Neural progenitor cell (in vitro differentiated cells): ENCODE data around the gene PLCB3. TPM values are rescaled to one million over a fixed set of nuclear protein-coding genes. Genes with fewer than 3 reads are reported as not detected.

Experiments used
- DNase-seq: peaks from one replicate; pipeline ENCODE4 v3.0.0-alpha.2; 2016; ENCODE audit warnings: low spot score
- H2AFZ ChIP-seq: fragments of 200-600 bp; sonication (generic); replicated peaks from 2 replicates; pipeline ENCODE4 v1.6.1; 2016; ENCODE audit warnings: antibody characterized with exemption
- H3F3A ChIP-seq: fragments of 200-600 bp; sonication (generic); 2 replicates; pipeline ENCODE4 v1.6.1; 2016; ENCODE audit warnings: antibody characterized with exemption, low read depth
- H3K27ac ChIP-seq: fragments of 200-600 bp; sonication (generic); 2 replicates; pipeline ENCODE4 v1.5.1; 2016; ENCODE audit warnings: mild to moderate bottlenecking
- H3K27me3 ChIP-seq: fragments of 200-600 bp; sonication (generic); 2 replicates; pipeline ENCODE4 v1.6.1; 2016; ENCODE audit warnings: mild to moderate bottlenecking, moderate library complexity
- H3K36me3 ChIP-seq: fragments of 200-600 bp; sonication (generic); 2 replicates; pipeline ENCODE4 v1.5.1; 2016
- H3K4me1 ChIP-seq: fragments of 200-600 bp; sonication (generic); 2 replicates; pipeline ENCODE4 v1.6.1; 2016; ENCODE audit warnings: mixed run types
- H3K4me2 ChIP-seq: fragments of 200-600 bp; sonication (generic); 2 replicates; pipeline ENCODE4 v1.6.1; 2016
- H3K4me3 ChIP-seq: fragments of 200-600 bp; sonication (generic); 2 replicates; pipeline ENCODE4 v1.5.1; 2016
- H3K79me2 ChIP-seq: fragments of 200-600 bp; sonication (generic); 2 replicates; pipeline ENCODE4 v1.6.1; 2016; ENCODE audit warnings: low read depth
- H3K9ac ChIP-seq: fragments of 200-600 bp; sonication (generic); 2 replicates; pipeline ENCODE4 v1.6.1; 2016
- H3K9me3 ChIP-seq: fragments of 200-600 bp; sonication (generic); 2 replicates; pipeline ENCODE4 v1.5.1; 2016; ENCODE audit warnings: low read depth
- H4K20me1 ChIP-seq: fragments of 200-600 bp; sonication (generic); 2 replicates; pipeline ENCODE4 v1.6.1; 2016; ENCODE audit warnings: low read depth
- H3K27ac Mint-ChIP-seq: 3 replicates; pipeline ENCODE4 v1.8.0; 2021; ENCODE audit warnings: mixed read lengths
- H3K27me3 Mint-ChIP-seq: 2 replicates; pipeline ENCODE4 v1.8.0; 2022; ENCODE audit warnings: low read depth, mild to moderate bottlenecking, inconsistent platforms, moderate library complexity, mixed read lengths; ENCODE audit not compliant: insufficient read depth
- H3K36me3 Mint-ChIP-seq: 3 replicates; pipeline ENCODE4 v1.8.0; 2021; ENCODE audit warnings: mixed read lengths
- H3K4me1 Mint-ChIP-seq: 3 replicates; pipeline ENCODE4 v1.8.0; 2021; ENCODE audit warnings: mixed read lengths
- H3K4me3 Mint-ChIP-seq: 3 replicates; pipeline ENCODE4 v1.8.0; 2021; ENCODE audit warnings: mild to moderate bottlenecking, moderate library complexity, mixed read lengths
- H3K9me3 Mint-ChIP-seq: 3 replicates; pipeline ENCODE4 v1.8.0; 2020; ENCODE audit warnings: mixed read lengths
- CTCF ChIP-seq: fragments of 200-600 bp; sonication (generic); IDR thresholded peaks from 2 replicates; pipeline ENCODE4 v1.5.1; 2017; ENCODE audit warnings: antibody characterized with exemption, mild to moderate bottlenecking
- EZH2 ChIP-seq: fragments of 200-600 bp; sonication (generic); IDR thresholded peaks from 2 replicates; pipeline ENCODE4 v1.6.1; 2017; ENCODE audit warnings: antibody characterized with exemption, mild to moderate bottlenecking, moderate library complexity
- EZH2phosphoT487 ChIP-seq: fragments of 200-600 bp; sonication (generic); IDR thresholded peaks from 2 replicates; pipeline ENCODE4 v1.6.1; 2017; ENCODE audit warnings: antibody characterized with exemption
- total RNA-seq: library from RNA; depleted of rRNA; stranded (reverse); fragments of >200 nt; gene quantifications from 2 replicates; pipeline ENCODE4 v1.2.3, GENCODE V29; 2015; ENCODE audit warnings: low replicate concordance

PLCB3 gene
- total RNA-seq, 1 donor from 2014 or later = 15.6 TPM

GRCh38 chr11:64229744-64230170, 21.6 kb upstream of the PLCB3 start:
- Histone ChIP-seq H3K36me3 (no peaks in the 10 kb centered on the region), H3K9me3 (no peaks in the 10 kb centered on the region), H3K4me2 (peak overlapping the region; percentile 95), H3K9ac (no peak overlapping the region), H3K4me1 (peaks cover 20% of the 10 kb centered on the region), H3K4me3 (peak overlapping the region; percentile 67), H3K79me2 (no peaks in the 10 kb centered on the region), H4K20me1 (peaks cover 3% of the 10 kb centered on the region), H3F3A (peaks cover 39% of the 10 kb centered on the region), H3K27ac (no peak overlapping the region), H3K27me3 (peaks cover 36% of the 10 kb centered on the region), H2AFZ (no peak overlapping the region)
- DNase-seq = no peak
- no peak for TF ChIP-seq EZH2phosphoT487
- no peak for TF ChIP-seq EZH2
- TF ChIP-seq CTCF = no peak
- Mint-ChIP-seq H3K4me1 (peaks cover 36% of the 10 kb centered on the region), H3K36me3 (no peaks in the 10 kb centered on the region), H3K9me3 (no peaks in the 10 kb centered on the region), H3K27ac (no peak overlapping the region), H3K27me3 (peaks cover 7% of the 10 kb centered on the region), H3K4me3 (peak overlapping the region; percentile 92)

- peaks cover 12% of the 10 kb centered on the region for H3K27me3 Mint-ChIP-seq
- H3K27me3 ChIP-seq = peaks cover 42% of the 10 kb centered on the region
- no peaks in the 10 kb centered on the region for H3K36me3 Mint-ChIP-seq
- peaks cover 16% of the 10 kb centered on the region for H3K4me1 ChIP-seq
- H3K79me2 ChIP-seq = no peaks in the 10 kb centered on the region
- H3K4me1 Mint-ChIP-seq = peaks cover 31% of the 10 kb centered on the region
- peak within 1 kb of the TSS; percentile 95 for H3K4me2 ChIP-seq
- H3K4me3 ChIP-seq = peak within 1 kb of the TSS; percentile 67
- TF ChIP-seq EZH2 (peak; percentile 27), CTCF (no peak)
- H3K4me3 Mint-ChIP-seq = peak within 1 kb of the TSS; percentile 92
- H2AFZ ChIP-seq = peak within 1 kb of the TSS; percentile 29
- peak; percentile 98 for DNase-seq
- peaks cover 39% of the 10 kb centered on the region for H3F3A ChIP-seq
- no peak within 1 kb of the TSS for H3K27ac ChIP-seq
- H3K27ac Mint-ChIP-seq = peak within 1 kb of the TSS; percentile 90
- no peaks in the 10 kb centered on the region for H3K36me3 ChIP-seq
- no peak within 1 kb of the TSS for H3K9ac ChIP-seq
- peaks cover 3% of the 10 kb centered on the region for H4K20me1 ChIP-seq
- no peaks in the 10 kb centered on the region for H3K9me3 Mint-ChIP-seq
- H3K9me3 ChIP-seq = no peaks in the 10 kb centered on the region
These were observed 21.0 kb upstream of the PLCB3 start, which contains the start of gene DNAJC4 for GRCh38 chr11:64230171-64230984. Gene DNAJC4 (plus strand): TSS chr11:64230548. CDS start chr11:64230855, 307 bp downstream.

GRCh38 chr11:64230985-64231365, 20.4 kb upstream of the PLCB3 start:
- peaks cover 43% of the 10 kb centered on the region for H3F3A ChIP-seq
- peak overlapping the region; percentile 29 for H2AFZ ChIP-seq
- H4K20me1 ChIP-seq = peaks cover 3% of the 10 kb centered on the region
- H3K79me2 ChIP-seq = no peaks in the 10 kb centered on the region
- H3K9ac ChIP-seq = no peak overlapping the region
- no peak for DNase-seq
- no peaks in the 10 kb centered on the region for H3K36me3 Mint-ChIP-seq
- H3K4me1 ChIP-seq = peaks cover 16% of the 10 kb centered on the region
- H3K36me3 ChIP-seq = no peaks in the 10 kb centered on the region
- H3K9me3 ChIP-seq = no peaks in the 10 kb centered on the region
- no peak overlapping the region for H3K27ac ChIP-seq
- no peak for TF ChIP-seq EZH2phosphoT487
- TF ChIP-seq CTCF = no peak
- TF ChIP-seq EZH2 = no peak
- no peaks in the 10 kb centered on the region for H3K9me3 Mint-ChIP-seq
- peak overlapping the region; percentile 90 for H3K27ac Mint-ChIP-seq
- peaks cover 32% of the 10 kb centered on the region for H3K4me1 Mint-ChIP-seq
- H3K4me2 ChIP-seq = peak overlapping the region; percentile 95
- H3K27me3 ChIP-seq = peaks cover 47% of the 10 kb centered on the region
- peaks cover 14% of the 10 kb centered on the region for H3K27me3 Mint-ChIP-seq
- H3K4me3 ChIP-seq = peak overlapping the region; percentile 67
- H3K4me3 Mint-ChIP-seq = peak overlapping the region; percentile 92
